SK-N-SH treated with all-trans-retinoic acid at 6 μM for 48 hours (cell line): ENCODE data around the gene USP24.

Source experiments
- ATAC-seq: fragments of 200-7000 bp; cut with Tn5 transposase; 3 replicates; pipeline ENCODE4 v1.9.1; 2020; ENCODE audit warnings: mild to moderate bottlenecking, moderate library complexity
- ARNTL ChIP-seq: fragments of 450-650 bp; formaldehyde crosslinking; IDR thresholded peaks from 2 replicates; pipeline ENCODE4 v1.5.0; 2020; ENCODE audit warnings: low read depth, mild to moderate bottlenecking, moderate library complexity, borderline replicate concordance
- BACH2 ChIP-seq: fragments of 250-450 bp; sonication (Bioruptor Pico); IDR thresholded peaks from 2 replicates; pipeline ENCODE4 v1.9.0; 2021; ENCODE audit warnings: mild to moderate bottlenecking, borderline replicate concordance
- CREB5 ChIP-seq: fragments of 250-450 bp; sonication (Bioruptor Pico); IDR thresholded peaks from 2 replicates; pipeline ENCODE4 v1.5.1; 2020; ENCODE audit warnings: low read depth, mild to moderate bottlenecking, moderate library complexity
- CSDC2 ChIP-seq: fragments of 250-450 bp; sonication (Bioruptor Pico); IDR thresholded peaks from 2 replicates; pipeline ENCODE4 v1.5.0; 2020; ENCODE audit warnings: mild to moderate bottlenecking, moderate library complexity
- CSRNP3 ChIP-seq: fragments of 250-450 bp; sonication (Bioruptor Pico); IDR thresholded peaks from 2 replicates; pipeline ENCODE4 v1.5.1; 2021; ENCODE audit warnings: mild to moderate bottlenecking, moderate library complexity
- ESRRG ChIP-seq: fragments of 250-450 bp; sonication (Bioruptor Pico); IDR thresholded peaks from 2 replicates; pipeline ENCODE4 v1.6.1; 2021; ENCODE audit warnings: mild to moderate bottlenecking
- GLIS3 ChIP-seq: fragments of 250-450 bp; sonication (Bioruptor Pico); IDR thresholded peaks from 2 replicates; pipeline ENCODE4 v1.5.0; 2020; ENCODE audit warnings: mild to moderate bottlenecking, moderate library complexity
- ISL1 ChIP-seq: fragments of 250-450 bp; sonication (Bioruptor Pico); IDR thresholded peaks from 2 replicates; pipeline ENCODE4 v2.1.2; 2022; ENCODE audit warnings: mild to moderate bottlenecking, moderate library complexity
- OSR1 ChIP-seq: fragments of 250-450 bp; sonication (Bioruptor Pico); IDR thresholded peaks from 2 replicates; pipeline ENCODE4 v1.8.0; 2022; ENCODE audit warnings: moderate library complexity, mild to moderate bottlenecking, inconsistent platforms
- PATZ1 ChIP-seq: fragments of 250-450 bp; sonication (Bioruptor Pico); IDR thresholded peaks from 2 replicates; pipeline ENCODE4 v1.8.0; 2020; ENCODE audit warnings: mild to moderate bottlenecking, moderate library complexity, borderline replicate concordance
- POU6F1 ChIP-seq: fragments of 250-450 bp; sonication (Bioruptor Pico); IDR thresholded peaks from 2 replicates; pipeline ENCODE4 v1.8.0; 2021; ENCODE audit warnings: low read depth, mild to moderate bottlenecking, moderate library complexity, borderline replicate concordance
- PPARA ChIP-seq: fragments of 250-450 bp; sonication (Bioruptor Pico); IDR thresholded peaks from 2 replicates; pipeline ENCODE4 v1.5.0; 2020; ENCODE audit warnings: mild to moderate bottlenecking, borderline replicate concordance
- RARB ChIP-seq: fragments of 250-450 bp; sonication (Bioruptor Pico); IDR thresholded peaks from 2 replicates; pipeline ENCODE4 v1.8.0; 2021; ENCODE audit warnings: mild to moderate bottlenecking, moderate library complexity
- SNAI2 ChIP-seq: fragments of 250-450 bp; sonication (Bioruptor Pico); IDR thresholded peaks from 2 replicates; pipeline ENCODE4 v1.5.0; 2020; ENCODE audit warnings: mild to moderate bottlenecking, moderate library complexity
- TCF4 ChIP-seq: fragments of 250-450 bp; sonication (Bioruptor Pico); IDR thresholded peaks from 2 replicates; pipeline ENCODE4 v1.8.0; 2021; ENCODE audit warnings: mild to moderate bottlenecking, moderate library complexity, borderline replicate concordance
- TOX ChIP-seq: fragments of 250-450 bp; sonication (Bioruptor Pico); IDR thresholded peaks from 2 replicates; pipeline ENCODE4 v1.8.0; 2021; ENCODE audit warnings: mild to moderate bottlenecking, moderate library complexity, borderline replicate concordance
- ZC3H10 ChIP-seq: fragments of 250-450 bp; sonication (Bioruptor Pico); IDR thresholded peaks from 2 replicates; pipeline ENCODE4 v1.5.1; 2021; ENCODE audit warnings: mild to moderate bottlenecking, moderate library complexity
- ZFP3 ChIP-seq: fragments of 250-450 bp; sonication (Bioruptor Pico); IDR thresholded peaks from 2 replicates; pipeline ENCODE4 v1.5.0; 2020; ENCODE audit warnings: mild to moderate bottlenecking, moderate library complexity
- ZFP30 ChIP-seq: fragments of 450-650 bp; formaldehyde crosslinking; IDR thresholded peaks from 2 replicates; pipeline ENCODE4 v1.5.0; 2022; ENCODE audit warnings: mild to moderate bottlenecking, moderate library complexity
- ZNF565 ChIP-seq: fragments of 450-650 bp; formaldehyde crosslinking; conservative IDR thresholded peaks from 2 replicates; pipeline ENCODE4 v1.5.0; 2020; ENCODE audit warnings: low read depth, mild to moderate bottlenecking, moderate library complexity
- ZNF70 ChIP-seq: fragments of 450-650 bp; formaldehyde crosslinking; IDR thresholded peaks from 2 replicates; pipeline ENCODE4 v1.5.0; 2020; ENCODE audit warnings: mild to moderate bottlenecking, moderate library complexity
- ZNF8 ChIP-seq: fragments of 450-650 bp; formaldehyde crosslinking; IDR thresholded peaks from 2 replicates; pipeline ENCODE4 v1.5.0; 2020; ENCODE audit warnings: mild to moderate bottlenecking, moderate library complexity

USP24 gene

GRCh38 chr1:55073187-55073916 lies 141.8 kb downstream of the USP24 start:
- TF ChIP-seq RARB (no peak), ZFP30 (CRISPR knock-in tag) (no peak), ISL1 (CRISPR knock-in tag) (no peak), BACH2 (CRISPR knock-in tag) (no peak), ARNTL (no peak), CSDC2 (no peak), ZNF70 (no peak), ZFP3 (CRISPR knock-in tag) (no peak), OSR1 (CRISPR knock-in tag) (no peak)
- ATAC-seq: no peak

GRCh38 chr1:55071477-55071876 lies 143.7 kb downstream of the USP24 start:
- TF ChIP-seq ZFP30 (CRISPR knock-in tag): no peak
- TF ChIP-seq CSRNP3 (CRISPR knock-in tag): no peak
- TF ChIP-seq POU6F1 (CRISPR knock-in tag): no peak
- TF ChIP-seq ZNF70: no peak
- no peak for TF ChIP-seq CREB5 (CRISPR knock-in tag)
- no peak for TF ChIP-seq PPARA (CRISPR knock-in tag)
- TF ChIP-seq CSDC2: no peak
- TF ChIP-seq TCF4: no peak
- TF ChIP-seq GLIS3 (CRISPR knock-in tag): no peak
- no peak for TF ChIP-seq PATZ1 (CRISPR knock-in tag)
- TF ChIP-seq ARNTL: no peak
- no peak for TF ChIP-seq ZC3H10 (CRISPR knock-in tag)
- TF ChIP-seq ISL1 (CRISPR knock-in tag): no peak
- TF ChIP-seq SNAI2 (CRISPR knock-in tag): no peak
- peak; percentile 97 for ATAC-seq

GRCh38 chr1:55070293-55071164 lies 144.6 kb downstream of the USP24 start:
- ATAC-seq: no peak
- no peak for TF ChIP-seq ZNF565
- no peak for TF ChIP-seq CSDC2
- TF ChIP-seq ZNF8: no peak
- no peak for TF ChIP-seq ZNF70
- no peak for TF ChIP-seq ESRRG
- no peak for TF ChIP-seq BACH2 (CRISPR knock-in tag)
- no peak for TF ChIP-seq POU6F1 (CRISPR knock-in tag)
- TF ChIP-seq GLIS3 (CRISPR knock-in tag): no peak
- TF ChIP-seq CSRNP3 (CRISPR knock-in tag): no peak
- no peak for TF ChIP-seq ZC3H10 (CRISPR knock-in tag)
- TF ChIP-seq ARNTL: no peak
- TF ChIP-seq PATZ1 (CRISPR knock-in tag): no peak
- TF ChIP-seq TOX: no peak
